WTC11 (cell line): ENCODE data around the gene TMEM60.

ENCODE experiments used
- CBFB ChIP-seq: sonication (generic); formaldehyde crosslinking; IDR thresholded peaks from 2 replicates; pipeline ENCODE4 v1.8.1; 2022; ENCODE audit warnings: mild to moderate bottlenecking, low read depth, missing genetic modification reagents
- CREM ChIP-seq: sonication (generic); formaldehyde crosslinking; IDR thresholded peaks from 2 replicates; pipeline ENCODE4 v1.8.1; 2022; ENCODE audit warnings: mild to moderate bottlenecking, missing genetic modification reagents, moderate library complexity
- KAT7 ChIP-seq: sonication (generic); formaldehyde crosslinking; IDR thresholded peaks from 2 replicates; pipeline ENCODE4 v1.8.1; 2023; ENCODE audit warnings: missing genetic modification reagents, mild to moderate bottlenecking, borderline replicate concordance
- OVOL2 ChIP-seq: fragments of 250-450 bp; sonication (Bioruptor Pico); IDR thresholded peaks from 2 replicates; pipeline ENCODE4 v1.9.0; 2021; ENCODE audit warnings: mild to moderate bottlenecking, borderline replicate concordance
- RELA ChIP-seq: sonication (generic); formaldehyde crosslinking; IDR thresholded peaks from 2 replicates; pipeline ENCODE4 v1.8.1; 2022; ENCODE audit warnings: missing genetic modification reagents, mild to moderate bottlenecking, borderline replicate concordance
- ZNF121 ChIP-seq: sonication (generic); formaldehyde crosslinking; IDR thresholded peaks from 2 replicates; pipeline ENCODE4 v1.8.0; 2023; ENCODE audit warnings: missing genetic modification reagents
- ZNF423 ChIP-seq: fragments of 250-450 bp; sonication (Bioruptor Pico); IDR thresholded peaks from 2 replicates; pipeline ENCODE4 v2.1.2; 2022; ENCODE audit warnings: mild to moderate bottlenecking, moderate library complexity
- TF ChIP-seq, protein P1 (sequence below): fragments of 200-600 bp; IDR thresholded peaks from 2 replicates; pipeline ENCODE4 v1.8.0; 2022; ENCODE audit warnings: antibody characterized with exemption
- TF ChIP-seq, protein P2 (sequence below): sonication (generic); formaldehyde crosslinking; IDR thresholded peaks from 2 replicates; pipeline ENCODE4 v1.8.1; 2023; ENCODE audit warnings: mild to moderate bottlenecking, missing genetic modification reagents
- TF ChIP-seq, protein P3 (sequence below): sonication (generic); formaldehyde crosslinking; IDR thresholded peaks from 2 replicates; pipeline ENCODE4 v1.8.0; 2023; ENCODE audit warnings: missing genetic modification reagents

DNA sequence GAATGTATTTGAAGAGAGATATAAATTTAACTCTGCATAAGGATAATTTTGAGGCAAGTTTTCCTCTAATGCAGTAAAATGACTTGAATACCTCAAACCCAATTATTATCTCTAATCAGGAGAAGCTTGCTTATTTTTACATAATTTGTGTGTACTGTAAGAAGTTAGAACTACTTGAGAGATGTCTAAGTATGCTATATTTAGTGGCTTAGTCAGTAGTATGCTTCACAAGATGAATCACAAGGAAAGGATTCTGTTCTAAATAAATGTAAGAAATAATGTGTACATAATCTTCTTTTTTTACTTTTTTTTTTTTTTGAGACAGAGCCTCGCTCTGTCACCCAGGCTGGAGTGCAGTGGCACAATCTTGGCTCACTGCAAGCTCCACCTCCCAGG, 14.1 kb upstream of the TMEM60 start:
- no peak for TF ChIP-seq CBFB (CRISPR knock-in tag)
- TF ChIP-seq ZNF423, result no peak
- TF ChIP-seq RELA (CRISPR knock-in tag), result no peak
- TF ChIP-seq, protein P1, sequence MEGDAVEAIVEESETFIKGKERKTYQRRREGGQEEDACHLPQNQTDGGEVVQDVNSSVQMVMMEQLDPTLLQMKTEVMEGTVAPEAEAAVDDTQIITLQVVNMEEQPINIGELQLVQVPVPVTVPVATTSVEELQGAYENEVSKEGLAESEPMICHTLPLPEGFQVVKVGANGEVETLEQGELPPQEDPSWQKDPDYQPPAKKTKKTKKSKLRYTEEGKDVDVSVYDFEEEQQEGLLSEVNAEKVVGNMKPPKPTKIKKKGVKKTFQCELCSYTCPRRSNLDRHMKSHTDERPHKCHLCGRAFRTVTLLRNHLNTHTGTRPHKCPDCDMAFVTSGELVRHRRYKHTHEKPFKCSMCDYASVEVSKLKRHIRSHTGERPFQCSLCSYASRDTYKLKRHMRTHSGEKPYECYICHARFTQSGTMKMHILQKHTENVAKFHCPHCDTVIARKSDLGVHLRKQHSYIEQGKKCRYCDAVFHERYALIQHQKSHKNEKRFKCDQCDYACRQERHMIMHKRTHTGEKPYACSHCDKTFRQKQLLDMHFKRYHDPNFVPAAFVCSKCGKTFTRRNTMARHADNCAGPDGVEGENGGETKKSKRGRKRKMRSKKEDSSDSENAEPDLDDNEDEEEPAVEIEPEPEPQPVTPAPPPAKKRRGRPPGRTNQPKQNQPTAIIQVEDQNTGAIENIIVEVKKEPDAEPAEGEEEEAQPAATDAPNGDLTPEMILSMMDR, result no peak
- TF ChIP-seq ZNF121 (CRISPR knock-in tag), result no peak
- TF ChIP-seq, protein P2, sequence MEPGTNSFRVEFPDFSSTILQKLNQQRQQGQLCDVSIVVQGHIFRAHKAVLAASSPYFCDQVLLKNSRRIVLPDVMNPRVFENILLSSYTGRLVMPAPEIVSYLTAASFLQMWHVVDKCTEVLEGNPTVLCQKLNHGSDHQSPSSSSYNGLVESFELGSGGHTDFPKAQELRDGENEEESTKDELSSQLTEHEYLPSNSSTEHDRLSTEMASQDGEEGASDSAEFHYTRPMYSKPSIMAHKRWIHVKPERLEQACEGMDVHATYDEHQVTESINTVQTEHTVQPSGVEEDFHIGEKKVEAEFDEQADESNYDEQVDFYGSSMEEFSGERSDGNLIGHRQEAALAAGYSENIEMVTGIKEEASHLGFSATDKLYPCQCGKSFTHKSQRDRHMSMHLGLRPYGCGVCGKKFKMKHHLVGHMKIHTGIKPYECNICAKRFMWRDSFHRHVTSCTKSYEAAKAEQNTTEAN (CRISPR knock-in tag), result no peak
- no peak for TF ChIP-seq CREM (CRISPR knock-in tag)
- no peak for TF ChIP-seq OVOL2 (CRISPR knock-in tag)
- TF ChIP-seq, protein P3, sequence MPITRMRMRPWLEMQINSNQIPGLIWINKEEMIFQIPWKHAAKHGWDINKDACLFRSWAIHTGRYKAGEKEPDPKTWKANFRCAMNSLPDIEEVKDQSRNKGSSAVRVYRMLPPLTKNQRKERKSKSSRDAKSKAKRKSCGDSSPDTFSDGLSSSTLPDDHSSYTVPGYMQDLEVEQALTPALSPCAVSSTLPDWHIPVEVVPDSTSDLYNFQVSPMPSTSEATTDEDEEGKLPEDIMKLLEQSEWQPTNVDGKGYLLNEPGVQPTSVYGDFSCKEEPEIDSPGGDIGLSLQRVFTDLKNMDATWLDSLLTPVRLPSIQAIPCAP (CRISPR knock-in tag), result no peak
- TF ChIP-seq KAT7 (CRISPR knock-in tag), result no peak
